Duodenal mucosa (tissue), 2 donors: Measurements from ENCODE around the gene PPFIA2.

Source experiments
- H3K27ac ChIP-seq: one replicate; pipeline ENCODE4 v1.7.0; 2013; ENCODE audit warnings: low read depth, low read length
- H3K27me3 ChIP-seq, 2 donors: one replicate each; pipeline ENCODE4 v1.7.0; 2013; ENCODE audit warnings: low read length in 2 of 2, control low read depth in 1 of 2; ENCODE audit not compliant: insufficient read depth in 2 of 2, control insufficient read depth in 1 of 2
- H3K36me3 ChIP-seq, 2 donors: one replicate each; pipeline ENCODE4 v1.7.0; 2013; ENCODE audit warnings: low read length in 2 of 2, control low read depth in 1 of 2; ENCODE audit not compliant: insufficient read depth in 2 of 2, control insufficient read depth in 1 of 2
- H3K4me1 ChIP-seq, 2 donors: one replicate each; pipeline ENCODE4 v1.7.0; 2013; ENCODE audit warnings: low read length in 2 of 2, control low read depth in 1 of 2; ENCODE audit not compliant: insufficient read depth in 2 of 2, control insufficient read depth in 1 of 2
- H3K4me3 ChIP-seq, 2 donors: one replicate each; pipeline ENCODE4 v1.7.0; 2013; ENCODE audit warnings: low read length in 2 of 2, low read depth in 1 of 2
- H3K9ac ChIP-seq, 2 donors: one replicate each; pipeline ENCODE4 v1.7.0; 2013; ENCODE audit warnings: low read length in 2 of 2, low read depth in 1 of 2
- H3K9me3 ChIP-seq, 2 donors: one replicate each; pipeline ENCODE4 v1.7.0; 2013; ENCODE audit warnings: low read length in 2 of 2, control low read depth in 1 of 2; ENCODE audit not compliant: control insufficient read depth in 1 of 2

The PPFIA2 gene

DNA sequence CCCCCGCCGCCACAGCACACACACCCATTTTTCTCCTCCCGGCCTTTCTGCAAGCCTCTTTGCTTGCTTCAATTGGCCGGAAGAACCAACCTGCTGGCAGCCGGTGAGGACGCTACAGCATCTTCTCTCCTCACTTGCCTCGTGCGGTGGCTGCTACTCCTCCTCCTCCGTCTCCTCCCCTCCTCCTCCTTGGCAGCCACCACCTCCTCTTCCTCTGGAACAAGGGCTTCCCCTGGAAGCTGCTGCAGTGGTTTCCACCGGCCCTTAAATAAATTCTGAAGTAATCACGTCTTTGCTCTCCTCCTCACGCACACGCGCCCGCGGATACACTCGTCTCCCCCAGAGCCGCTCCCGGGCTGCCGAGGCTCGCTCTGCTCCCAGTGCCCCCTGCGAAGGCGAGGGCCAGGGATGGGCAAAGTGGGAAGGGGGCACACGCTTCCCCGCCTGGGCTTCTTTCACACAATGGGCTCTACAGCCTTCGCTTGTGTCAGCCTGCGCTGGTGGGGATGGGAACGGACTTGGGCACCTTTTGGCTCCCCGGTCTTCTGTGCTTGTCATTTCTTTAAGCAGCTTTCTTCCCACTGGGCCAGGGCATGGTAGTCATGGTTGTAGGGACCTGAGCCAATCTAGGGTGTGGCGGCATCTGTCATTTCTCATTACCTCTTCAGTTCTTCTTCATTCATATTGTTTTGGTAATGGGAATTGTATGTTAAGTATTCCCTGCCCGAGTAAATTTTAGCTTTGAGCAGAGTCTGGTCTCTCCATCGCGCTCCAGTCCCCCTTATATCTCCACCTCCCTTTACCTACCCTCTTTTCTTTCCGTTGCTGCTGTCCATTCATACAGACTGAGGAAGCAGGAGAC is at the start of gene PPFIA2:
PPFIA2 (minus strand) TSS at position 161 of the 862 bp plus-strand sequence.
- Histone ChIP-seq H3K4me3 (peak within 1 kb of the TSS; percentile 49 to 55), H3K27ac (no peak within 1 kb of the TSS), H3K36me3 (no peaks in the 10 kb centered on the region), H3K9ac (no peak within 1 kb of the TSS), H3K27me3 (peaks cover 11 to 21% of the 10 kb centered on the region in 2 donors), H3K9me3 (no peaks in the 10 kb centered on the region), H3K4me1 (peaks cover 4 to 5% of the 10 kb centered on the region in 2 donors)

DNA sequence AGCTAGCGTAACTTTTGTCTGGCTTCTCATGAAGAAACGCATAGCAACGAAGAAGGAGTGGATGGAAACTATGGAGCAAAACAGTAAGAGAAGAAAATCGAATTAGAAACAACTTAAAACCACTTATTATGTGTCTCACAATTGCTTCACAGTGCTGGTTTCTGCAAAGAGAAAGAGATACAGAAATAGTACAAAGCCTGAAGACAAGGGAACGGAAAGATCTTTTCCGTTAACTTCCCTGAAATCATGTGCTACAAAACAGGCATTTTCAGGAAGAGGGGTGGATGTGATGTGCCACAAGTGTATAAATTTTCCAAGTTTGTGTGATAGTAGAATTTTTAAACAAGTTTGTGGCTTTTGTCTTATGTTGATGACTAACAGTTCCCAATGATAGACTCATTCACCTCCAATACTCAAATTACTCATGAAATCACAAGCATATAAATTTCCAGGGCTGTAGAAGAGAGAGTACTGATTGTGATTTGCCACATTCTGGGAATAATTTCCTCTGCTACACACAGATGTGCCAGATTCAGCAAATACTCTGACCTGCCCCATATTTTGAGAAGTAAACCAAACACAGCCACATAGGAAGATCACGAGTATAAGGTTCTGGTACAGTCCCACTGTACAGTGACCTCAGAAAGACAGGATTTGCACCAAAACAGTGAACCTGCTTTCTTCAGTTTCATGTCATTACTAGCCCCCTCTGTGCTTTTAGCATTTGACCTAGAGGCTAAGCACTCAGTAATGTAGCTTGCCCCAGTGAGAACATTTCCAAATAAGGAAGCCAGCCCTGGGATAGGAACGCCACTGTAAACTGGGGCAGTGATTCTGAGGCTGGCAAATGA is 41.4 kb upstream of the PPFIA2 start:
- H3K27ac ChIP-seq, result no peak overlapping the region
- H3K4me3 ChIP-seq, result no peak overlapping the region

DNA sequence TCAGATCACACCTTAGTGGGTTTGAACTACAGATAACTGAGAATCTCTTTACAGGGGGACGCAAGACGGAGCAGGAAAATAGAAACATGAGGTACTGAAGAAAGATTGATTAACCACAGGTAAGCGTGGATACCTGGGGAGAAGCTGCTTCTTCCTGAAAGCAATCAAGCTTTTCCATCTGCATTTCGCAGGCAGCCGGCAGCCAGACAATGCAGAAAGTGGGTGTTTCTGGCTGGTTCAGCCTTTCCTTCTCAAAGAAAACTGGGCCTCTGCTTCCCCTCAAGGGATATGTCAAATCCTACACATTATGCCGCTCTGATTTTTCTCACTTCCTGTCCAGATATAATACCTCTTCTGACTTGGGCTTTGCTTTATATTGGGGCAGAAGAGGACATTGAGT is 39.1 kb upstream of the PPFIA2 start:
- Histone ChIP-seq H3K27ac (no peak overlapping the region), H3K4me3 (no peak overlapping the region), H3K9me3 (no peaks in the 10 kb centered on the region), H3K36me3 (no peaks in the 10 kb centered on the region), H3K4me1 (no peaks in the 10 kb centered on the region), H3K27me3 (no peaks in the 10 kb centered on the region), H3K9ac (no peak overlapping the region)

More for the DNA sequence above, 41.4 kb upstream of the PPFIA2 start:
- Histone ChIP-seq H3K9me3 (no peaks in the 10 kb centered on the region), H3K4me1 (no peaks in the 10 kb centered on the region), H3K36me3 (no peaks in the 10 kb centered on the region), H3K27me3 (no peaks in the 10 kb centered on the region), H3K9ac (no peak overlapping the region)

DNA sequence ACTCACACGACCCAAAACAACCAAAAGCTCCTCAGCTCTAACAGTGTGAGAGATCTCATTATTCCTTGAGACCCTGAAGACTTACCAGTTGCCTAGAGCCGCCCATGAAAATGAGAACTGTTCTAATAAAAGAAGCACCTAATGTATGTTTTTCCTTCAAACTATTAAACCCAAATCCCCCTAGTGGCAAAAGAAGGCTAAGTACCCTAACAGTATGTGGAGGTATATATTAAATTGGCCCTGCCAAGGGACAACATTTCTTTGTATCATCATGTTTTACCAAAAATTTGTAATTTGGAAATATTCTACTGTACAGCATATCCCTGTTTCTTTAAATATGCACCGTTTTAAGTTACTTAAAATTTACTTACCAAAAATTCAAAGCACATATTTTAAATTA is 38.0 kb upstream of the PPFIA2 start:
- H3K27me3 ChIP-seq, result no peaks in the 10 kb centered on the region
- no peaks in the 10 kb centered on the region for H3K36me3 ChIP-seq
- no peaks in the 10 kb centered on the region for H3K4me1 ChIP-seq
- no peaks in the 10 kb centered on the region for H3K9me3 ChIP-seq
- no peak overlapping the region for H3K27ac ChIP-seq
- H3K9ac ChIP-seq, result no peak overlapping the region
- no peak overlapping the region for H3K4me3 ChIP-seq

DNA sequence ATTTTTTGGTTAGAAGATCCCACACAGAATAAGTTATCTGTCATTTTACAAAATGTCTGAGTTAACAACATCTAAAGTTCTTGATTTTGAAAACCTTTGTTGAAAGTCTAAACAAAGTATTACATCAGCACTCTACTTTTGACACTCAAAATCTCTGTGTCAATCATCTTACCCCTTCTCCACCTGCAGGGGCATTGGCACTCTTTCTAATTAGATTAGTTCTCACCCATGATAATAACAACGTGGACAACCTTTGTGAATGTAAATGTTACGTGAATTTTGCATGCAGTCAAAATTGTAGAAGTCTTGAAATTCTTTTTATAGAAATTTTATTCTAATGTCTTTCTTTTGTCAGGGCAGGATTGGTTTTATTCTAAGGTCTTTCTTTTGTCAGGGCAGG is 33.5 kb upstream of the PPFIA2 start:
- no peak overlapping the region for H3K27ac ChIP-seq
- no peaks in the 10 kb centered on the region for H3K9me3 ChIP-seq
- no peaks in the 10 kb centered on the region for H3K27me3 ChIP-seq

DNA sequence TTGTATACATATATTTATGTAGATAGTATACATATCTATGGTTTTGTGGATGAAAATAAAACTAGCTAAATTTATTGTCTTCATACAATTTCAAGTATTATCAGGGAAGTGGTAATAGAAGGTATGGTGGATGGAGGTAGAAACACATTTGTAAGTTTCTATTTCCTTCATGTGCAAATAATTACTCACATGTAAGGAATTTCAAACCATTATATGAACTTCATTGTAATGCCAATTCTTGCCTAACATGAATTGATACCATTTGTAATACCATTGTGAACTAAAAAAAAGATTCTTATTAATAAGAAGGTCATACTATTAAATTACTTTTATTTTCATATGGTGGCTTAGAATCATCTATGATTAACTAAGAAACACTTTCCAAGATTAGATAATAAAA is 20.1 kb upstream of the PPFIA2 start:
- Histone ChIP-seq H3K4me3 (no peak overlapping the region), H3K9me3 (no peaks in the 10 kb centered on the region), H3K9ac (no peak overlapping the region), H3K4me1 (no peaks in the 10 kb centered on the region), H3K27ac (no peak overlapping the region), H3K36me3 (no peaks in the 10 kb centered on the region), H3K27me3 (no peaks in the 10 kb centered on the region)

More for the DNA sequence above, 33.5 kb upstream of the PPFIA2 start:
- Histone ChIP-seq H3K36me3 (no peaks in the 10 kb centered on the region), H3K4me3 (no peak overlapping the region), H3K9ac (no peak overlapping the region), H3K4me1 (no peaks in the 10 kb centered on the region)

DNA sequence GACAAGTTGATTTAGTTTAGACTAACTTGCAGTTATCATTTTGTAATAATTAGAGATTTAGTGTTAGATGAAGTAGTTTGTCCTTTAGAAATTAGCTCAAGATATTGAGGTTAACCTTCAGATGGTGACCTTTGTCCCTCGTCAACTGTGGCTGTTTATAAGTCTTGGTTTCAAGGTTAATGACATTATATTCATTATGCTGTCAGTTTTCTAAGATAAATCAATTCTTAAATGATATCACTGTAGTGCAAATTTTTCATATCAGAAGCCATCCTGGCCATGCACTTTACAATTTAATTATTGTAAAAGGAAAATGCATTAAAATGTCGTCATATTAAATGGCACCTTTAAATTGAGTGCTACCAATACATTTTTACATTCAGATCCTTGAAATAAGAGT is 19.6 kb upstream of the PPFIA2 start:
- Histone ChIP-seq H3K9me3 (no peaks in the 10 kb centered on the region), H3K27me3 (no peaks in the 10 kb centered on the region), H3K27ac (no peak overlapping the region)

DNA sequence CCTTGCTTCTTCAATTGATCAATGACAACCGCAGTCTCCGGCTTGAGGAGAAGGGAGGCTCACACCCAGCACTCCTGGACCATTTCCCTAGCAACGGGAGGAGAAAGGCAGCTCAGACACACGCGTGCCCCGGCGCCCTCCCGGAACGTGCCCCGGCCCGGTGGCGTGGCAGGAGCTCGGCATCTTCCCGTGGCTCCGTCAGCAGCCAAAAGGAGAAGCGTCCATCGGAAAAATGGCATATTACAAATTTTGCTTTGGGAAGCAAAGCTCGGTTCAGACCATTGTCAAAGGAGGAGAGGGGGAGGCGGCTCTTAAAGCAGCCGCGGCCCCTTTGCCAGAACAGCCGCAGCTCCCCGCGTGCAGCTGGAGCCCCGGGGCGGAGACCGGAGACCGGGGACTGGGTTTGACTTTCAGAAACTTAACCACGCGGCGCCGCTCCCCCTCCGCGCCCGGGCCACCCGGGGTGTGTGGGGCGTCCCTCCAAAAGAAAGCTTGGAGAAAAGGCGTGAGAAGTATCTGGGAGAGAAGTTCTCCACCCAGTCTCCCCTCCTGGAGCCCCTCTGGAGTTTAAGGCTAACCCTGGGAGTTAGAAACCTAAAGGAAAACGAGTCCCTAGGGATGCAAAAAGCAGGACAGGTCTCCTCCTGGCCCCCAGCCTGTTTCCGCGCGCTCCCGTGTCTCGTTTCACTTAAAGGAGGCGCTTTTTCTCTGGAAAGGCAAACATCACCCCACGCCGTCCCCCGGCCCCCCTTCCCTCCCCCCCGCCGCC is 545 bp downstream of the PPFIA2 start:
- Histone ChIP-seq H3K9ac (no peak overlapping the region), H3K9me3 (no peaks in the 10 kb centered on the region), H3K27me3 (peaks cover 11 to 21% of the 10 kb centered on the region in 2 donors), H3K4me3 (peak overlapping the region; percentile 49 to 55), H3K27ac (no peak overlapping the region), H3K36me3 (no peaks in the 10 kb centered on the region), H3K4me1 (peaks cover 4 to 5% of the 10 kb centered on the region in 2 donors)

More for the DNA sequence above, 19.6 kb upstream of the PPFIA2 start:
- Histone ChIP-seq H3K36me3 (no peaks in the 10 kb centered on the region), H3K4me1 (no peaks in the 10 kb centered on the region), H3K9ac (no peak overlapping the region), H3K4me3 (no peak overlapping the region)

DNA sequence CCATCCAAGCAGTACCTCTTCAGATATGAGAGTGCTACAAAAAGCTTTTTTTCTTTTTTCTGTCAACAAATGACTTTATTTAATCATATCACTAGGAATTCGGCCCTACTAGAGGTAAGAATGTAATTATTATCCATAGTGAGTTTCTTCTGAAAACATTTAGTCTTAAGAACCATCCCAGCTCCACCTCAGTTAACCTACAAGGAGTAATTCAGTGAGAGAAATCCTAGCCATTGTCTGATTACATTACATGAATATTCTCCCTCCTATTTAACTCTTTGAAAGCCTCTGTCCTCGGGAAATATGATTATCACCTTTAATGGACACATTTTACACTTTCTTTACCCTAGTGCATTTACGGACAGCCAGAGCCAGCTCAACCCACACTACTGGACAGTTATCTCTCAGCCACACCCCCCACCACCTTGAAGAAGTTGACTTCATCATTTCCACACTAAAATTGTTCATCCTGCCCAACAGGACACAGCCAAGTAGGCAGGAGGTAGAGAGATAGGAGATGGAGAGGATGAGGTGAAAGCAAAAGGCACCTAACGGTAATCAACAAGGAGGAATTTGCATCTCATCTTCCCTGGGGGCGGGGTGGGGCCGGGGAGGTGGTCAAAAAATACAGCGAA is 1.3 kb downstream of the PPFIA2 start:
- H3K36me3 ChIP-seq, result no peaks in the 10 kb centered on the region
- no peak overlapping the region for H3K9ac ChIP-seq
- H3K9me3 ChIP-seq, result no peaks in the 10 kb centered on the region
- H3K4me3 ChIP-seq, result peak overlapping the region; percentile 49 to 55
- H3K4me1 ChIP-seq, result peaks cover 4 to 5% of the 10 kb centered on the region in 2 donors
- peaks cover 11 to 21% of the 10 kb centered on the region in 2 donors for H3K27me3 ChIP-seq
- H3K27ac ChIP-seq, result no peak overlapping the region
